NB4 (cell line): ENCODE results near the gene BEST2.

Experiments used
- DNase-seq: peaks from one replicate; pipeline ENCODE4 v3.0.0; 2010; ENCODE audit warnings: low read depth
- H3K4me3 ChIP-seq: one replicate; pipeline ENCODE4 v1.5.1; 2011; ENCODE audit warnings: mild to moderate bottlenecking, low read depth, low read length, moderate library complexity
- CTCF ChIP-seq: IDR thresholded peaks from one replicate; pipeline ENCODE4 v1.5.1; 2012; ENCODE audit warnings: low read depth, low read length
- MAX ChIP-seq: IDR thresholded peaks from 2 replicates; pipeline ENCODE4 v1.6.1; 2011; ENCODE audit warnings: low read depth, low read length
- MYC ChIP-seq: IDR thresholded peaks from 2 replicates; pipeline ENCODE4 v1.6.1; 2011; ENCODE audit warnings: low read depth, low read length
- POLR2A ChIP-seq: IDR thresholded peaks from 2 replicates; pipeline ENCODE4 v1.6.1; 2011; ENCODE audit warnings: mild to moderate bottlenecking; ENCODE audit not compliant: insufficient read length; ENCODE audit errors: extremely low read depth

Gene BEST2

GRCh38 chr19:12793290-12794195 is 42.0 kb downstream of the BEST2 start:
- no peak for TF ChIP-seq CTCF
- TF ChIP-seq POLR2A: peak; percentile 77
- TF ChIP-seq MAX: peak; percentile 62
- peak; percentile 46 for TF ChIP-seq MYC

GRCh38 chr19:12794196-12794941 is 42.8 kb downstream of the BEST2 start:
- peak; percentile 33 for DNase-seq
- no peak overlapping the region for H3K4me3 ChIP-seq
- TF ChIP-seq MAX: no peak
- no peak for TF ChIP-seq MYC
- TF ChIP-seq CTCF: no peak
- no peak for TF ChIP-seq POLR2A

More at GRCh38 chr19:12793290-12794195, 42.0 kb downstream of the BEST2 start:
- H3K4me3 ChIP-seq: peak overlapping the region; percentile 78
- DNase-seq: peak; percentile 91

DNA sequence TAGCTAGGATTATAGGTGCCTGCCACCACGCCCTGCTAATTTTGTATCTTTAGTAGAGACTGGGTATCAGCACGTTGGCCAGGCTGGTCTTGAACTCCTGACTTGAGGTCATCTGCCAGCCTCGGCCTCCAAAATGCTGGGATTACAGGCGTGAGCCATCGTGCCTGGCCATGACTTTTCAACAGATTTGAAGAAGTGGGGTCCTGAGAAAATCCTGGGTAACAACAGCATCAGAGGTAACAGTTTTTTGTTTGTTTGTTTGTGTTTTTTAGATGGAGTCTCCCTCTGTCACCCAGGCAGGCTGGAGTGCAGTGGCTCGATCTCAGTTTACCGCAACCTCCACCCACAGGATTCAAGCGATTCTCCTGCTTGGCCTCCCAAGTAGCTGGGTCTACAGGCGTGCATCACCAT is 43.4 kb downstream of the BEST2 start:
- no peak for DNase-seq
- TF ChIP-seq POLR2A: no peak
- no peak for TF ChIP-seq MYC
- TF ChIP-seq CTCF: no peak
- TF ChIP-seq MAX: no peak
- no peak overlapping the region for H3K4me3 ChIP-seq

DNA sequence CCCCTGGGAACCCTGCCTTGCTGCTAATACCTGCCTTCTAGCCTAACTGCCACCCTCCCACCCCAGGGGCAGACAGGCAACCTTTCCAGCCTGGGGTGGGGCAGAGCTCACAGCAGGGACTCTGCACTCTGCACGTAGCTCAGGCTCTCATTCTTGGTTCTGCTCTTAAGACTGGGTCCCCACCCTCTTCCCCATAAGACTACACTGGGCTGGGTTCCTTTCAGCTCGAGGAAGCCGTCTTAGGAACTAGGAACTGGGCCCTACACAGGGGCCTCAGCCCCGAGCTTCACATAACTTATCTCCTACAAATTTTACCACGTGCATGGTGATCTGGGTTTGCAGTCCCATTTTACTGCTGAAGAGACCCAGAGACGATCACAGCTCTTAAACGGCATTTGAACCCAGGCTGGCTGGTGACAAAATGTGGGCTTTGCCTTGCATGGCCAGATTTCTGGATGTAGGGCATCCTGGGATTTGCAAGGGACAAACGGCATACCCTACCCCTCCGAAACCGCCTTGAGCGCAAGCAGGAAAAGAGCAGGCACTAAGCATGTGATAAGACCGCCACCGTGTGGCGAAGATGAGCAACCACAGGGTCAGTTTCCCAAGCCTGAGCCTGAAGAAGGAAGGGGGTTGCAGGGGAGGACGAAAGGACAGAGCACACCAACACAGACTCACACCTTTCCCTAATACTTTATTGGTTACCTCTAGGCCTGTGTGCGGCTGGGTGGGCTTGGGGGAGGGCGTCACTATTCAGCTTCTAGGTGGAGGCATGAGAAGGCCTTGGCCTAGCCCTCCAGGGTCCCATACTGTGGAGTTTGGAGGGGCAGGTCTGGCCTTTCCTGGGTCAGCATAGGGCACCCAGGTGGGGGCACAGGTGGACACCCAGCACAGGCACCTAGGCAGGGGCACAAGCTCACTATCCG is 44.8 kb downstream of the BEST2 start:
- peak overlapping the region; percentile 16 for H3K4me3 ChIP-seq

More for the DNA sequence above, 44.8 kb downstream of the BEST2 start:
- DNase-seq: peak; percentile 86
- TF ChIP-seq MYC: peak; percentile 54
- peak; percentile 57; the same call in 1 of the 2 replicates for TF ChIP-seq MAX
- TF ChIP-seq CTCF: peak; percentile 87
- no peak for TF ChIP-seq POLR2A
